Transverse colon (tissue), 4 donors: ENCODE data around the gene INPP5J.

ENCODE experiments used
- CTCF ChIP-seq, 5 experiments: fragments of 200-600 bp in 3 of 5; fragments of 450-650 bp in 2 of 5; sonication (generic) in 3 of 5; IDR thresholded peaks; 1 replicate in 2 of 5; 2 replicates in 3 of 5; pipeline ENCODE4 v1.5.1; 2016 to 2017; ENCODE audit warnings: antibody characterized with exemption in 5 of 5, inconsistent platforms in 3 of 5, mild to moderate bottlenecking in 2 of 5, moderate library complexity in 1 of 5
- EP300 ChIP-seq: sonication (generic); formaldehyde crosslinking; IDR thresholded peaks from one replicate; pipeline ENCODE4 v1.6.1; 2017; ENCODE audit warnings: antibody characterized with exemption, low read depth
- POLR2A ChIP-seq: fragments of 450-650 bp; IDR thresholded peaks from one replicate; pipeline ENCODE4 v1.6.1; 2016; ENCODE audit warnings: antibody characterized with exemption, mild to moderate bottlenecking, moderate library complexity
- POLR2AphosphoS5 ChIP-seq, 3 donors: sonication (generic); formaldehyde crosslinking; IDR thresholded peaks; one replicate each; pipeline ENCODE4 v1.6.1; 2016; ENCODE audit warnings: antibody characterized with exemption in 3 of 3

- TF ChIP-seq CTCF (IDR thresholded peaks at IDR 0.05) = no peak
- TF ChIP-seq POLR2A = no peak
- no peak for TF ChIP-seq EP300
- TF ChIP-seq POLR2AphosphoS5 (IDR thresholded peaks at IDR 0.05) = no peak
These were observed 18.8 kb downstream of the INPP5J start for GRCh38 chr22:31141551-31141950.
